Effector memory CD4-positive, alpha-beta T cell (primary cell): ENCODE measurements around the gene FAM83C.

Experiments
- DNase-seq, 3 donors: peaks; one replicate each; pipeline ENCODE4 v3.0.0-alpha.2; 2020
- H3K27ac ChIP-seq: 2 replicates; pipeline ENCODE4 v1.7.0; 2013; ENCODE audit warnings: mild to moderate bottlenecking, low read length, moderate library complexity; ENCODE audit not compliant: insufficient read depth, poor library complexity, severe bottlenecking
- H3K27me3 ChIP-seq: replicated peaks from 2 replicates; pipeline ENCODE4 v1.7.0; 2013; ENCODE audit warnings: mild to moderate bottlenecking, low read length; ENCODE audit not compliant: insufficient read depth, control insufficient read depth, poor library complexity, severe bottlenecking
- H3K36me3 ChIP-seq: 2 replicates; pipeline ENCODE4 v1.7.0; 2013; ENCODE audit warnings: mild to moderate bottlenecking, low read length, moderate library complexity; ENCODE audit not compliant: control insufficient read depth, insufficient read depth
- H3K4me1 ChIP-seq: 2 replicates; pipeline ENCODE4 v1.7.0; 2013; ENCODE audit warnings: low read length, mild to moderate bottlenecking; ENCODE audit not compliant: control insufficient read depth, insufficient read depth, poor library complexity, severe bottlenecking
- H3K4me3 ChIP-seq: 2 replicates; pipeline ENCODE4 v1.7.0; 2013; ENCODE audit warnings: low read length, low read depth, mild to moderate bottlenecking; ENCODE audit not compliant: insufficient read depth, poor library complexity, severe bottlenecking
- H3K9me3 ChIP-seq: 2 replicates; pipeline ENCODE4 v1.7.0; 2013; ENCODE audit warnings: mild to moderate bottlenecking, low read length, moderate library complexity; ENCODE audit not compliant: control insufficient read depth

FAM83C gene

GRCh38 chr20:35290186-35290886 is 1.9 kb downstream of the FAM83C start:
- Histone ChIP-seq H3K4me1 (no peaks in the 10 kb centered on the region), H3K27me3 (no peaks in the 10 kb centered on the region), H3K4me3 (no peak overlapping the region), H3K9me3 (no peaks in the 10 kb centered on the region), H3K27ac (no peak overlapping the region), H3K36me3 (no peaks in the 10 kb centered on the region)
- DNase-seq: no peak

GRCh38 chr20:35288325-35289060 is 3.7 kb downstream of the FAM83C start:
- Histone ChIP-seq H3K4me3 (no peak overlapping the region), H3K36me3 (no peaks in the 10 kb centered on the region), H3K27me3 (no peaks in the 10 kb centered on the region), H3K27ac (no peak overlapping the region), H3K9me3 (no peaks in the 10 kb centered on the region), H3K4me1 (peaks cover 5% of the 10 kb centered on the region)
- DNase-seq: no peak

GRCh38 chr20:35287509-35288324 is 4.5 kb downstream of the FAM83C start:
- no peaks in the 10 kb centered on the region for H3K27me3 ChIP-seq
- H3K27ac ChIP-seq: no peak overlapping the region
- DNase-seq: no peak
- H3K9me3 ChIP-seq: no peaks in the 10 kb centered on the region
- peaks cover 7% of the 10 kb centered on the region for H3K4me1 ChIP-seq
- H3K4me3 ChIP-seq: no peak overlapping the region
- H3K36me3 ChIP-seq: no peaks in the 10 kb centered on the region

GRCh38 chr20:35286899-35287508 is 5.2 kb downstream of the FAM83C start:
- Histone ChIP-seq H3K4me1 (peaks cover 7% of the 10 kb centered on the region), H3K36me3 (no peaks in the 10 kb centered on the region)

GRCh38 chr20:35286077-35286898 is 5.9 kb downstream of the FAM83C start:
- Histone ChIP-seq H3K27ac (no peak overlapping the region), H3K36me3 (no peaks in the 10 kb centered on the region), H3K27me3 (no peaks in the 10 kb centered on the region), H3K4me3 (no peak overlapping the region), H3K9me3 (no peaks in the 10 kb centered on the region), H3K4me1 (peaks cover 7% of the 10 kb centered on the region)
- DNase-seq: no peak

More at GRCh38 chr20:35286899-35287508, 5.2 kb downstream of the FAM83C start:
- Histone ChIP-seq H3K4me3 (no peak overlapping the region), H3K9me3 (no peaks in the 10 kb centered on the region), H3K27ac (no peak overlapping the region), H3K27me3 (no peaks in the 10 kb centered on the region)
- no peak for DNase-seq

GRCh38 chr20:35285806-35286076 is 6.5 kb downstream of the FAM83C start:
- Histone ChIP-seq H3K36me3 (no peaks in the 10 kb centered on the region), H3K4me1 (peaks cover 7% of the 10 kb centered on the region), H3K9me3 (no peaks in the 10 kb centered on the region), H3K27me3 (no peaks in the 10 kb centered on the region), H3K27ac (no peak overlapping the region), H3K4me3 (no peak overlapping the region)
- no peak for DNase-seq

GRCh38 chr20:35284992-35285805 is 7.0 kb downstream of the FAM83C start:
- peaks cover 4% of the 10 kb centered on the region for H3K36me3 ChIP-seq
- no peaks in the 10 kb centered on the region for H3K9me3 ChIP-seq
- H3K4me3 ChIP-seq: peak overlapping the region; percentile 90
- peaks cover 7% of the 10 kb centered on the region for H3K4me1 ChIP-seq
- DNase-seq: no peak
- H3K27ac ChIP-seq: peak overlapping the region; percentile 78
- no peaks in the 10 kb centered on the region for H3K27me3 ChIP-seq

GRCh38 chr20:35284267-35284991 is 7.8 kb downstream of the FAM83C start, which contains the start of gene EIF6:
Gene EIF6 (minus strand): TSS chr20:35284772. CDS start chr20:35284487, 285 bp downstream.
- peak; percentile 38 to 52 (median 41) for DNase-seq
- peaks cover 11% of the 10 kb centered on the region for H3K36me3 ChIP-seq
- peaks cover 7% of the 10 kb centered on the region for H3K4me1 ChIP-seq
- H3K27ac ChIP-seq: peak within 1 kb of the TSS; percentile 78
- H3K9me3 ChIP-seq: no peaks in the 10 kb centered on the region
- H3K4me3 ChIP-seq: peak within 1 kb of the TSS; percentile 90
- no peaks in the 10 kb centered on the region for H3K27me3 ChIP-seq
